Keratinocyte (primary cell): Measurements from ENCODE around the gene TMEM174.

Experiments
- CTCF ChIP-seq, 3 experiments: IDR thresholded peaks in 1 of 3; conservative IDR thresholded peaks in 1 of 3; optimal IDR thresholded peaks in 1 of 3; 2 replicates in 2 of 3; 3 replicates in 1 of 3; pipeline versions ENCODE3 to v1.5.1; 2011; ENCODE audit warnings: low read length in 3 of 3, mild to moderate bottlenecking in 3 of 3, moderate library complexity in 2 of 3, control low read depth in 1 of 3, inconsistent platforms in 1 of 3; ENCODE audit not compliant: insufficient read depth in 2 of 3; ENCODE audit errors: extremely low read depth in 1 of 3
- EZH2 ChIP-seq: IDR thresholded peaks from one replicate; pipeline ENCODE4 v1.6.1; 2012; ENCODE audit warnings: inconsistent platforms, mild to moderate bottlenecking, low read length, moderate library complexity

GRCh38 chr5:73135429-73136054 lies 37.5 kb upstream of the TMEM174 start:
- peak in 2 of 3 experiments; percentile 46 to 65 for TF ChIP-seq CTCF (optimal IDR thresholded peaks at IDR 0.05 in 1 of 3, IDR thresholded peaks at IDR 0.05 in 1 of 3, conservative IDR thresholded peaks at IDR 0.05 in 1 of 3; ENCODE audit: extremely low read depth in 1 of 3, insufficient read depth in 2 of 3, low read length in 3 of 3)
- no peak for TF ChIP-seq EZH2
